ENCODE data around the gene SLC23A3.
"Not testable (repeated sequence)": the region's sequence is repeated elsewhere in the genome, so short reads cannot be mapped to it uniquely, and the experiment has no call there.

The SLC23A3 gene

DNA sequence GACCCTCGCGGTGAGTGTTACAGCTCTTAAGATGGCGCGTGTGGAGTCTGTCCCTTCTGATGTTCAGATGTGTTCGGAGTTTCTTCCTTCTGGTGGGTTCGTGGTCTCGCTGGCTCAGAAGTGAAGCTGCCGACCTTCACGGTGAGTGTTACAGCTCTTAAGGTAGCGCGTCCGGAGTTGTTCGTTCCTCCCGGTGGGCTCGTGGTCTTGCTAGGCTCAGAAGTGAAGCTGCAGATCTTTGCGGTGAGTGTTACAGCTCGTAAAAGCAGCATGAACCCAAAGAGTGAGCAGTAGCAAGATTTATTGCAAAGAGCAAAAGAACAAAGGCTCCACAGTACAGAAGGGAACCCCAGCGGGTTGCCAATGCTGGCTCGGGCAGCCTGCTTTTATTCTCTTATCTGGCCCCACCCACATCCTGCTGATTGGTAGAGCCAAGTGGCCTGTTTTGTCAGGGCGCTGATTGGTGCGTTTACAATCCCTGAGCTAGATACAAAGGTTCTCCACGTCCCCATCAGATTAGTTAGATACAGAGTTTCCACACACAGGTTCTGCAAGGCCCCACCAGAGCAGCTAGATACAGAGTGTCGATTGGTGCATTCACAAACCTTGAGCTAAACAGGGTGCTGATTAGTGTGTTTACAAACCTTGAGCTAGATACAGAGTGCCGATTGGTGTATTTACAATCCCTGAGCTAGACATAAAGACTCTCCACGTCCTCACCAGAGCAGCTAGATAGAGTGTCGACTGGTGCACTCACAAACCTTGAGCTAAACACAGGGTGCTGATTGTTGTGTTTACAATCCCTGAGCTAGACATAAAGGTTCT is 30.9 kb upstream of the SLC23A3 start:
- peak; percentile 81; the same call in 1 of the 2 replicates for TF ChIP-seq LEF1 (IDR thresholded peaks at IDR 0.05; ENCODE audit: borderline replicate concordance)
- TF ChIP-seq ELF4 (IDR thresholded peaks at IDR 0.05) = peak; percentile 50; the same call in 1 of the 2 replicates
- TF ChIP-seq L3MBTL2 (conservative IDR thresholded peaks at IDR 0.05) = peak; percentile 83
- TF ChIP-seq PKNOX1 (IDR thresholded peaks at IDR 0.05) = peak; percentile 81
- not testable (repeated sequence) for DNase-seq (ENCODE audit: extremely low spot score)

DNA sequence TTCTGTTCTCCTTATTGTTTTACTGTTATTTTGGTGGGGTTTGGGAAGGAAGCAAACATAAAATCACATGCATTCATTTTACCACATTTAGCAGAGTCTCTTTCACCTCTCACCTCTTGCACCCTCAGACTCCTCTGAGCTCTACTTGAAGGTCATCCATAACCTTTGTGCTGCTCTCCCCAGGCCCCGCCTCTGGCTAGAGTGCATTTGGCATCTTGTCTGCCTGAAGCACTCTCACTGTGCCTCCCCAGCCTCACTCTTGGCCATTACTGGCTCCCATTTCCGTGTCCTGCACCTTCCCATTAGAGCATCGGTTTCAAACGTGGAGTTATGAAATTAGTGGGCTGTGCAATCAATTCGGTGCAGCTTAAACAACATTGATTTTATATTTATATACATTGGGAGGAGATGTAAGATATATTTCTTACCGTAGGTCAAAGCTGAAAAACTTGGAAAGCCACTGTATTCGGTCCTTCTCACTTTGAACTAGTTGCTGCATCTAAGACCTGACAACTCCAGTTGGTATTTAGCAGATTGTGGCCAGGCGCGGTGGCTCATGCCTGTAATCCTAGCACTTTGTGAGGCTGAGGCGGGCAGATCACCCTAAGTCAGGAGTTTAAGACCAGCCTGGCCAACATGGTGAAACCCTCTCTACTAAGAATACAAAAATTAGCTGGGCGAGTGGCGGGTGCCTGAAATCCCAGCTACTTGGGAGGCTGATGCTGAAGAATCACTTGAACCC is 29.8 kb upstream of the SLC23A3 start:
- CTCF ChIA-PET = no interaction called here
- no peak for TF ChIP-seq L3MBTL2 (conservative IDR thresholded peaks at IDR 0.05)
- no peak for TF ChIP-seq HDGF (IDR thresholded peaks at IDR 0.05; ENCODE audit: borderline replicate concordance)
- no peak for DNase-seq (ENCODE audit: extremely low spot score)
- POLR2A ChIA-PET = interaction anchor here (1.2 to 1.3 kb wide), 2 partner anchors 23 to 95 kb away, joined by 4 read pairs; partner anchors contain the start of gene CNPPD1

More for the DNA sequence above, 30.9 kb upstream of the SLC23A3 start:
- CTCF ChIA-PET = interaction anchor here (0.6 kb wide), 1 partner anchor 141 kb away, joined by 3 read pairs; no protein-coding TSS in a partner anchor
- POLR2A ChIA-PET = interaction anchor here (1.2 to 1.3 kb wide), 2 partner anchors 24 to 94 kb away, joined by 4 read pairs; partner anchors contain the start of gene CNPPD1

DNA sequence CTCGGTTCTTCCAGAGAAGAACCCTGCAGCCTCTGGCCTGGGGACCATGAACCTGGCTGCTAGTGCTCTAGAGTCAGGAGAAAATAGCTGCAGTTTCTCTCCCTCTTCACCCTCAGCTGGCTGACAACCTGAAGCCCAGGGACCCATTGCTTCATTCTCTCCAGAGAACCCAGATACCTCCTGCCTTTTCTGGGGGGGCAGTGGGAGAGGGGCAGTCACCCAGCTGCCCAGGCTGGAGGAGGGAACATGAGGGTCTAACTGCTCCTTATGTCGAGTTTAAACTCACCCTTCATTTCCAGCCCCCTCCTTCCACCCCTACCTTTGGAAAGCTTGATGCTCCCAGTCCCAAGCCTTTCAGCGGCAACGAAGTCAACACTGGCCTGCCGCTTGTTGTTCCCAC is 29.1 kb upstream of the SLC23A3 start:
- ChIA-PET POLR2A (interaction anchor here (1.3 kb wide), 1 partner anchor 95 kb away, joined by 4 read pairs; no protein-coding TSS in a partner anchor), CTCF (no interaction called here)
- no peak for DNase-seq (ENCODE audit: extremely low spot score)
- TF ChIP-seq FOXK2 (IDR thresholded peaks at IDR 0.05) (no peak), PKNOX1 (IDR thresholded peaks at IDR 0.05) (no peak)

GRCh38 chr2:219197388-219197787 is 27.6 kb upstream of the SLC23A3 start:
- ChIA-PET POLR2A (no interaction called here), CTCF (no interaction called here)
- no peak for DNase-seq (ENCODE audit: extremely low spot score)
- TF ChIP-seq BHLHE40 (IDR thresholded peaks at IDR 0.05; ENCODE audit: borderline replicate concordance) (no peak), SP1 (IDR thresholded peaks at IDR 0.05) (no peak), FOXM1 (IDR thresholded peaks at IDR 0.05; ENCODE audit: borderline replicate concordance) (no peak), NFRKB (IDR thresholded peaks at IDR 0.05) (no peak), SUZ12 (IDR thresholded peaks at IDR 0.05) (no peak), LEF1 (IDR thresholded peaks at IDR 0.05; ENCODE audit: borderline replicate concordance) (no peak), FOXA1 (IDR thresholded peaks at IDR 0.05) (no peak), FOXK2 (IDR thresholded peaks at IDR 0.05) (no peak)

DNA sequence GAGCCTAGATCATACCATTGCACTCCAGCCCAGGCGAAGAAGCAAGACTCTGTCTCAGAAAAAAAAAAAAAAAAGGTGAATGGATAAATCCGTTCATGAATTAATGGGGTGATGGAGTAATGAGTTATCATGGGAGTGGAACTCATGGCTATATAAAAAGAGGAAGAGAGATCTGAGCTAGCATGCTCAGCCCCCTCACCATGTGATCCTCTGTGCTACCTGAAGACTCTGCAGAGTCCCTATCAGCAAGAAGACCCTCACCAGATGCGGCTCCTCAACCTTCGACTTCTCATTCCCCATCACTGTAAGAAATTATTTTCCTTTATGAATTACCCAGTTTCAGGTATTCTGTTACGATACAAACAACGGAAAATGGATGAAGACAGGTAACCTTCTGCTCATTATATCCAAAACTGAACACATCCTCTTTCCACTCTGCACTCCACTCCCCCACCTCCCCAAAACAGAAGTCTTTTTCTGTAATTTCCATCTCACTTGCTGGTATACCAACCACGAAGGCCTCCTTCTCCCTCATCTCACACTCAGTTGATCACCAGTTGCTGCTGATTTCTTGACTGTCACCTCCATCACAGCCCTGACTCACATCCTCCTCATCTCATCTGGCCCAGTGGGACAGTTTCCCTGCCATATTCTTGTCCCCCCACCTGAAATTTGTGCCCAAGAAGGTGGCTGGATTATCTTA is 17.1 kb upstream of the SLC23A3 start:
- no peak for DNase-seq (ENCODE audit: extremely low spot score)
- ChIA-PET POLR2A (no interaction called here), CTCF (no interaction called here)
- TF ChIP-seq NFRKB (IDR thresholded peaks at IDR 0.05) = no peak
- TF ChIP-seq CTBP1 (IDR thresholded peaks at IDR 0.05; ENCODE audit: borderline replicate concordance) = no peak
- no peak for TF ChIP-seq PKNOX1 (IDR thresholded peaks at IDR 0.05)
- TF ChIP-seq HDGF (IDR thresholded peaks at IDR 0.05; ENCODE audit: borderline replicate concordance) = no peak

DNA sequence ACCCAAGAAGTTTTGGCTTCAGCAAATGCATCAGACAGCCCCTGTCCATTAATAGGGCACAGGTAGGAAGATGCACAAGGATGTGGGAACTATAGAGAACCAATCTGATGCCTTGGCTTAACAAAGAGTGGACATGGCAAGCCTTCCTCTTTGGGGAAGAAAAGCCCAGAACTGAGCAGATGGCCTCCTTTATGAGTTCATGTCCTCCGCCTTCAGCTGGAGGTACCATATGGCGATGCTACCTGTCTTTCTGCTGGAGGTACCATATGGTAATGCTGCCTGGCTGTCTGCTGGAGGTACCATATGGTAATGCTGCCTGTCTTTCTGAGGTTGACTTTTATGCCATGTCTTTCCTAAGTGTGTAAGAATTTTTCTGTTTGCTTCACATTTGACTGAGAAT is 14.3 kb upstream of the SLC23A3 start:
- CTCF ChIA-PET = no interaction called here
- TF ChIP-seq HDGF (IDR thresholded peaks at IDR 0.05; ENCODE audit: borderline replicate concordance) = no peak
- POLR2A ChIA-PET = no interaction called here
- no peak for DNase-seq (ENCODE audit: extremely low spot score)

- DNase-seq (ENCODE audit: extremely low spot score) = no peak
- TF ChIP-seq FOXK2 (IDR thresholded peaks at IDR 0.05) (no peak), TARDBP (IDR thresholded peaks at IDR 0.05) (no peak), ELF4 (IDR thresholded peaks at IDR 0.05) (no peak), BHLHE40 (IDR thresholded peaks at IDR 0.05; ENCODE audit: borderline replicate concordance) (no peak), ZNF384 (IDR thresholded peaks at IDR 0.05) (no peak), PKNOX1 (IDR thresholded peaks at IDR 0.05) (no peak), LEF1 (IDR thresholded peaks at IDR 0.05; ENCODE audit: borderline replicate concordance) (no peak), HDGF (IDR thresholded peaks at IDR 0.05; ENCODE audit: borderline replicate concordance) (no peak), FOXA1 (IDR thresholded peaks at IDR 0.05) (no peak), FOXM1 (IDR thresholded peaks at IDR 0.05; ENCODE audit: borderline replicate concordance) (no peak), CTBP1 (IDR thresholded peaks at IDR 0.05; ENCODE audit: borderline replicate concordance) (no peak), SP1 (IDR thresholded peaks at IDR 0.05) (no peak), ARNT (IDR thresholded peaks at IDR 0.05) (no peak), SUZ12 (IDR thresholded peaks at IDR 0.05) (no peak), L3MBTL2 (conservative IDR thresholded peaks at IDR 0.05) (no peak)
- ChIA-PET CTCF (no interaction called here), POLR2A (no interaction called here)
Measured at GRCh38 chr2:219183151-219183772, 13.4 kb upstream of the SLC23A3 start.

All from HEK293T (cell line).